Spleen (tissue), 7 donors: Measurements from ENCODE around the gene PHEX.

Experiments used
- POLR2A ChIP-seq, 3 donors: fragments of 450-650 bp; IDR thresholded peaks; one replicate each; pipeline ENCODE4 v1.5.1; 2017; ENCODE audit warnings: antibody characterized with exemption in 3 of 3, mild to moderate bottlenecking in 1 of 3
- POLR2AphosphoS5 ChIP-seq, 3 donors: sonication (generic); formaldehyde crosslinking; IDR thresholded peaks; one replicate each; pipeline ENCODE4 v1.5.1; 2017; ENCODE audit warnings: antibody characterized with exemption in 3 of 3
- TF ChIP-seq, protein P1 (sequence below), 11 experiments: fragments of 200-600 bp in 7 of 11; fragments of 450-650 bp in 4 of 11; sonication (generic) in 4 of 11; IDR thresholded peaks in 8 of 11; conservative IDR thresholded peaks in 3 of 11; 1 replicate in 7 of 11; 2 replicates in 4 of 11; pipeline versions ENCODE4 v1.4.0 to v1.8.0; 2016 to 2021; ENCODE audit warnings: antibody characterized with exemption in 11 of 11, inconsistent platforms in 4 of 11, mild to moderate bottlenecking in 1 of 11
- donor health status: DM: no; HTN: no; CAD: no; lungs with moderate emphysema.
- donor health status: DM: no; HTN: no; CAD: no.
- donor health status: DM: no; HTN: no; CAD: no.

GRCh38 chrX:22234380-22234779, 202.3 kb downstream of the PHEX start:
- no peak for TF ChIP-seq POLR2A (IDR thresholded peaks at IDR 0.05)
- TF ChIP-seq, protein P1, sequence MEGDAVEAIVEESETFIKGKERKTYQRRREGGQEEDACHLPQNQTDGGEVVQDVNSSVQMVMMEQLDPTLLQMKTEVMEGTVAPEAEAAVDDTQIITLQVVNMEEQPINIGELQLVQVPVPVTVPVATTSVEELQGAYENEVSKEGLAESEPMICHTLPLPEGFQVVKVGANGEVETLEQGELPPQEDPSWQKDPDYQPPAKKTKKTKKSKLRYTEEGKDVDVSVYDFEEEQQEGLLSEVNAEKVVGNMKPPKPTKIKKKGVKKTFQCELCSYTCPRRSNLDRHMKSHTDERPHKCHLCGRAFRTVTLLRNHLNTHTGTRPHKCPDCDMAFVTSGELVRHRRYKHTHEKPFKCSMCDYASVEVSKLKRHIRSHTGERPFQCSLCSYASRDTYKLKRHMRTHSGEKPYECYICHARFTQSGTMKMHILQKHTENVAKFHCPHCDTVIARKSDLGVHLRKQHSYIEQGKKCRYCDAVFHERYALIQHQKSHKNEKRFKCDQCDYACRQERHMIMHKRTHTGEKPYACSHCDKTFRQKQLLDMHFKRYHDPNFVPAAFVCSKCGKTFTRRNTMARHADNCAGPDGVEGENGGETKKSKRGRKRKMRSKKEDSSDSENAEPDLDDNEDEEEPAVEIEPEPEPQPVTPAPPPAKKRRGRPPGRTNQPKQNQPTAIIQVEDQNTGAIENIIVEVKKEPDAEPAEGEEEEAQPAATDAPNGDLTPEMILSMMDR (IDR thresholded peaks at IDR 0.05 in 8 of 11, conservative IDR thresholded peaks at IDR 0.05 in 3 of 11): no peak
- no peak for TF ChIP-seq POLR2AphosphoS5 (IDR thresholded peaks at IDR 0.05)
